Liver (tissue), 9 donors: Measurements from ENCODE around the gene NUP50. TPM values are rescaled to one million over a fixed set of nuclear protein-coding genes. Genes with fewer than 3 reads are reported as not detected.

ENCODE experiments used
- DNase-seq: peaks from one replicate; pipeline ENCODE4 v3.0.0-alpha.2; 2017; ENCODE audit warnings: low spot score
- H3K27ac ChIP-seq, 2 donors: one replicate each; pipeline ENCODE4 v1.7.0; 2013; ENCODE audit warnings: inconsistent platforms in 2 of 2, low read length in 2 of 2, control low read depth in 1 of 2, low read depth in 1 of 2, mild to moderate bottlenecking in 1 of 2
- H3K27me3 ChIP-seq, 4 donors: one replicate each; pipeline versions ENCODE4 v1.6.1 to v1.7.0; 2013; ENCODE audit warnings: low read length in 3 of 4, inconsistent platforms in 1 of 4, mild to moderate bottlenecking in 1 of 4, moderate library complexity in 1 of 4; ENCODE audit not compliant: control insufficient read depth in 4 of 4, insufficient read depth in 4 of 4
- H3K36me3 ChIP-seq, 4 donors: one replicate each; pipeline versions ENCODE4 v1.6.1 to v1.7.0; 2013; ENCODE audit warnings: low read length in 3 of 4, mild to moderate bottlenecking in 3 of 4, low read depth in 1 of 4, moderate library complexity in 1 of 4; ENCODE audit not compliant: control insufficient read depth in 4 of 4, insufficient read depth in 3 of 4
- H3K4me1 ChIP-seq, 4 donors: one replicate each; pipeline versions ENCODE4 v1.6.1 to v1.7.0; 2013; ENCODE audit warnings: low read length in 3 of 4, mild to moderate bottlenecking in 3 of 4, moderate library complexity in 1 of 4; ENCODE audit not compliant: control insufficient read depth in 4 of 4, insufficient read depth in 4 of 4
- H3K4me3 ChIP-seq, 3 donors: one replicate each; pipeline versions ENCODE4 v1.6.1 to v1.7.0; 2013; ENCODE audit warnings: low read length in 3 of 3, control low read depth in 1 of 3, low read depth in 1 of 3, mild to moderate bottlenecking in 1 of 3
- H3K9ac ChIP-seq, 2 donors: one replicate each; pipeline ENCODE4 v1.7.0; 2013; ENCODE audit warnings: low read length in 2 of 2, mild to moderate bottlenecking in 2 of 2, moderate library complexity in 2 of 2, control low read depth in 1 of 2, low read depth in 1 of 2
- H3K9me3 ChIP-seq, 4 donors: one replicate each; pipeline versions ENCODE4 v1.6.1 to v1.7.0; 2013; ENCODE audit warnings: low read length in 3 of 4; ENCODE audit not compliant: control insufficient read depth in 4 of 4
- EGR1 ChIP-seq, 2 donors: IDR thresholded peaks; 2 replicates each; pipeline ENCODE4 v1.6.1; 2016 to 2018; ENCODE audit warnings: antibody characterized with exemption in 2 of 2, low read depth in 2 of 2
- FOXA1 ChIP-seq: IDR thresholded peaks from 2 replicates; pipeline ENCODE4 v1.6.1; 2016; ENCODE audit warnings: antibody characterized with exemption
- FOXA2 ChIP-seq: IDR thresholded peaks from 2 replicates; pipeline ENCODE4 v1.6.1; 2016; ENCODE audit warnings: antibody characterized with exemption
- GABPA ChIP-seq, 2 donors: IDR thresholded peaks in 1 of 2; conservative IDR thresholded peaks in 1 of 2; 2 replicates each; pipeline ENCODE4 v1.6.1; 2016; ENCODE audit warnings: antibody characterized with exemption in 2 of 2, mild to moderate bottlenecking in 1 of 2, moderate library complexity in 1 of 2
- HNF4A ChIP-seq, 2 donors: conservative IDR thresholded peaks; 2 replicates each; pipeline ENCODE4 v1.6.1; 2016; ENCODE audit warnings: antibody characterized with exemption in 2 of 2, mild to moderate bottlenecking in 2 of 2
- HNF4G ChIP-seq: IDR thresholded peaks from 2 replicates; pipeline ENCODE4 v1.6.1; 2016; ENCODE audit warnings: antibody characterized with exemption
- JUND ChIP-seq, 2 donors: IDR thresholded peaks; 2 replicates each; pipeline ENCODE4 v1.6.1; 2016; ENCODE audit warnings: antibody characterized with exemption in 2 of 2
- NR2F2 ChIP-seq: IDR thresholded peaks from 2 replicates; pipeline ENCODE4 v1.6.1; 2016; ENCODE audit warnings: antibody characterized with exemption
- RXRA ChIP-seq, 2 donors: IDR thresholded peaks; 2 replicates each; pipeline ENCODE4 v1.6.1; 2017 to 2018; ENCODE audit warnings: antibody characterized with exemption in 2 of 2, mild to moderate bottlenecking in 1 of 2
- SP1 ChIP-seq: IDR thresholded peaks from 2 replicates; pipeline ENCODE4 v1.6.1; 2018; ENCODE audit warnings: antibody characterized with exemption, mild to moderate bottlenecking
- TAF1 ChIP-seq: conservative IDR thresholded peaks from 2 replicates; pipeline ENCODE4 v1.6.1; 2016; ENCODE audit warnings: antibody characterized with exemption, mild to moderate bottlenecking
- YY1 ChIP-seq: IDR thresholded peaks from 2 replicates; pipeline ENCODE4 v1.6.1; 2016; ENCODE audit warnings: antibody characterized with exemption, mild to moderate bottlenecking
- WGBS: extraction: QIAGEN DNeasy Blood & Tissue Kit; methylation state at CpG from one replicate; pipeline ENCODE4 v1.1.7; 2013; 5-methylcytosine and 5-hydroxymethylcytosine counted together
- polyA plus RNA-seq, 2 donors: library from polyadenylated mRNA; stranded (reverse) in 1 of 2; unstranded in 1 of 2; fragments of 200-250 nt in 1 of 2; fragments of >200 nt in 1 of 2; fragmentation: Nextera tagmentation in 1 of 2; extraction: Ambion mirVana in 1 of 2; gene quantifications; one replicate each; pipeline versions ENCODE4 v1.2.1 to v1.2.3, GENCODE V29; 2013 to 2015
- total RNA-seq, 2 donors: library from RNA; depleted of rRNA; stranded (reverse); fragments of >200 nt; gene quantifications; one replicate each; pipeline ENCODE4 v1.2.3, GENCODE V29; 2014
- TF ChIP-seq, protein P1 (sequence below): fragments of 150-350 bp; IDR thresholded peaks from 2 replicates; pipeline ENCODE4 v1.5.1; 2017; ENCODE audit warnings: improper control_type of control experiment, low read depth, low read length; ENCODE audit not compliant: missing input control
- TF ChIP-seq, protein P2 (sequence below): IDR thresholded peaks from 2 replicates; pipeline ENCODE4 v1.6.1; 2016; ENCODE audit warnings: antibody characterized with exemption, mild to moderate bottlenecking
- TF ChIP-seq, protein P3 (sequence below): IDR thresholded peaks from 2 replicates; pipeline ENCODE4 v1.6.1; 2016; ENCODE audit warnings: antibody characterized with exemption
- TF ChIP-seq, protein P4 (sequence below): IDR thresholded peaks from 2 replicates; pipeline ENCODE4 v1.6.1; 2016; ENCODE audit warnings: antibody characterized with exemption
- TF ChIP-seq, protein P5 (sequence below): IDR thresholded peaks from 2 replicates; pipeline ENCODE4 v1.6.1; 2016; ENCODE audit warnings: antibody characterized with exemption
- donor health status: healthy.
- donor health status: healthy.
- donor health status: healthy.
- donor health status: healthy.
- donor health status: healthy.

NUP50 gene
- total and polyA plus RNA-seq, 4 donors = 8.7 to 48.2 (median 24.8) TPM

DNA sequence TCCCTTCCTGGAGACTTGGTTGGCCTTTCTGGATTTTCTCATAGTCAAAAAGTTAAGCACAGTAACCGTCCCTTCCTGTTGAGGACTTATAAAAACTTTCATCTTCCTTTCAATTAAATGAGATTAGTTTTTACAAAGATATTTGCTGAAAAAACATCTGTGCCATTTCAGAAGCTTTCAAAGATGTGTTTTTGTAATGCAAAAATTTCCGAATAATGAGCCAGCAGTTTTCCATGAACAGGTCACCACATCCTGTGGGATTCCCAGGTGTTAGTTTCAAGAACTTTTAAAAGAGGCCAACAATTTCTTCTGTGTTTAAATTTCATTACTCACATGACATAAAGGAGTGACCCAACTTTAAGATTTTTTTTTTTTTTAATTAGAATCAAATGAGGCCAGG lies 18.0 kb downstream of the NUP50 start (continued):
- TF ChIP-seq, protein P1, sequence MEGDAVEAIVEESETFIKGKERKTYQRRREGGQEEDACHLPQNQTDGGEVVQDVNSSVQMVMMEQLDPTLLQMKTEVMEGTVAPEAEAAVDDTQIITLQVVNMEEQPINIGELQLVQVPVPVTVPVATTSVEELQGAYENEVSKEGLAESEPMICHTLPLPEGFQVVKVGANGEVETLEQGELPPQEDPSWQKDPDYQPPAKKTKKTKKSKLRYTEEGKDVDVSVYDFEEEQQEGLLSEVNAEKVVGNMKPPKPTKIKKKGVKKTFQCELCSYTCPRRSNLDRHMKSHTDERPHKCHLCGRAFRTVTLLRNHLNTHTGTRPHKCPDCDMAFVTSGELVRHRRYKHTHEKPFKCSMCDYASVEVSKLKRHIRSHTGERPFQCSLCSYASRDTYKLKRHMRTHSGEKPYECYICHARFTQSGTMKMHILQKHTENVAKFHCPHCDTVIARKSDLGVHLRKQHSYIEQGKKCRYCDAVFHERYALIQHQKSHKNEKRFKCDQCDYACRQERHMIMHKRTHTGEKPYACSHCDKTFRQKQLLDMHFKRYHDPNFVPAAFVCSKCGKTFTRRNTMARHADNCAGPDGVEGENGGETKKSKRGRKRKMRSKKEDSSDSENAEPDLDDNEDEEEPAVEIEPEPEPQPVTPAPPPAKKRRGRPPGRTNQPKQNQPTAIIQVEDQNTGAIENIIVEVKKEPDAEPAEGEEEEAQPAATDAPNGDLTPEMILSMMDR = no peak

DNA sequence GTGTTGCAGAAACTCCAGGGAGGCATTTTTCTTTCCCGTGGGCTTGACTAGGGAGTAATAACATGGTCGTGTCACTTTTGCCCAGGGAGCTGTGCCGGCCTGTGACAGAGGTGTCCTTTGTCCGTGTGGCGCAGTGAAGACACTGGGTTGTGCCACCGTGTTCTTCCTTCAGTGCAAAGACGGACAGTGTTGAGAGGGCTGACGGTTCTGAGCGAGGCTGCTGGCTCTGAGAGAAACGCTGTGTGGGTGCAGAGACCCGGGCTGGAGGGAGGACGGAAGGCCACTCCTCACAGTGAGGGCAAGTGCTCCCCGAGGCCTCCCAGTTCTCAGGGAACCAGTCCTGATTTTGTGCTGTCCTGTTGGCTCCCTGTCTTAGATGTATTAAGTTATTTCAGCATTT lies 20.2 kb downstream of the NUP50 start:
- H3K27me3 ChIP-seq = no peaks in the 10 kb centered on the region
- no peak overlapping the region for H3K27ac ChIP-seq
- no peaks in the 10 kb centered on the region for H3K9me3 ChIP-seq
- peaks cover 12 to 49% (median 33%) of the 10 kb centered on the region in 4 donors for H3K36me3 ChIP-seq
- H3K9ac ChIP-seq = no peak overlapping the region
- WGBS = 96% methylated on average over 13 of the region's 13 CpGs
- no peak for TF ChIP-seq TAF1
- TF ChIP-seq FOXA2 = no peak
- TF ChIP-seq, protein P2, sequence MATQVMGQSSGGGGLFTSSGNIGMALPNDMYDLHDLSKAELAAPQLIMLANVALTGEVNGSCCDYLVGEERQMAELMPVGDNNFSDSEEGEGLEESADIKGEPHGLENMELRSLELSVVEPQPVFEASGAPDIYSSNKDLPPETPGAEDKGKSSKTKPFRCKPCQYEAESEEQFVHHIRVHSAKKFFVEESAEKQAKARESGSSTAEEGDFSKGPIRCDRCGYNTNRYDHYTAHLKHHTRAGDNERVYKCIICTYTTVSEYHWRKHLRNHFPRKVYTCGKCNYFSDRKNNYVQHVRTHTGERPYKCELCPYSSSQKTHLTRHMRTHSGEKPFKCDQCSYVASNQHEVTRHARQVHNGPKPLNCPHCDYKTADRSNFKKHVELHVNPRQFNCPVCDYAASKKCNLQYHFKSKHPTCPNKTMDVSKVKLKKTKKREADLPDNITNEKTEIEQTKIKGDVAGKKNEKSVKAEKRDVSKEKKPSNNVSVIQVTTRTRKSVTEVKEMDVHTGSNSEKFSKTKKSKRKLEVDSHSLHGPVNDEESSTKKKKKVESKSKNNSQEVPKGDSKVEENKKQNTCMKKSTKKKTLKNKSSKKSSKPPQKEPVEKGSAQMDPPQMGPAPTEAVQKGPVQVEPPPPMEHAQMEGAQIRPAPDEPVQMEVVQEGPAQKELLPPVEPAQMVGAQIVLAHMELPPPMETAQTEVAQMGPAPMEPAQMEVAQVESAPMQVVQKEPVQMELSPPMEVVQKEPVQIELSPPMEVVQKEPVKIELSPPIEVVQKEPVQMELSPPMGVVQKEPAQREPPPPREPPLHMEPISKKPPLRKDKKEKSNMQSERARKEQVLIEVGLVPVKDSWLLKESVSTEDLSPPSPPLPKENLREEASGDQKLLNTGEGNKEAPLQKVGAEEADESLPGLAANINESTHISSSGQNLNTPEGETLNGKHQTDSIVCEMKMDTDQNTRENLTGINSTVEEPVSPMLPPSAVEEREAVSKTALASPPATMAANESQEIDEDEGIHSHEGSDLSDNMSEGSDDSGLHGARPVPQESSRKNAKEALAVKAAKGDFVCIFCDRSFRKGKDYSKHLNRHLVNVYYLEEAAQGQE = no peak
- TF ChIP-seq FOXA1 = no peak
- no peak for TF ChIP-seq GABPA (IDR thresholded peaks at IDR 0.05 in 1 of 2, conservative IDR thresholded peaks at IDR 0.05 in 1 of 2)
- TF ChIP-seq EGR1 (IDR thresholded peaks at IDR 0.05; ENCODE audit: low read depth in 2 of 2) = no peak
- H3K4me1 ChIP-seq = peaks cover 0 to 3% (median 0%) of the 10 kb centered on the region in 4 donors
- DNase-seq = no peak
- H3K4me3 ChIP-seq = no peak overlapping the region

DNA sequence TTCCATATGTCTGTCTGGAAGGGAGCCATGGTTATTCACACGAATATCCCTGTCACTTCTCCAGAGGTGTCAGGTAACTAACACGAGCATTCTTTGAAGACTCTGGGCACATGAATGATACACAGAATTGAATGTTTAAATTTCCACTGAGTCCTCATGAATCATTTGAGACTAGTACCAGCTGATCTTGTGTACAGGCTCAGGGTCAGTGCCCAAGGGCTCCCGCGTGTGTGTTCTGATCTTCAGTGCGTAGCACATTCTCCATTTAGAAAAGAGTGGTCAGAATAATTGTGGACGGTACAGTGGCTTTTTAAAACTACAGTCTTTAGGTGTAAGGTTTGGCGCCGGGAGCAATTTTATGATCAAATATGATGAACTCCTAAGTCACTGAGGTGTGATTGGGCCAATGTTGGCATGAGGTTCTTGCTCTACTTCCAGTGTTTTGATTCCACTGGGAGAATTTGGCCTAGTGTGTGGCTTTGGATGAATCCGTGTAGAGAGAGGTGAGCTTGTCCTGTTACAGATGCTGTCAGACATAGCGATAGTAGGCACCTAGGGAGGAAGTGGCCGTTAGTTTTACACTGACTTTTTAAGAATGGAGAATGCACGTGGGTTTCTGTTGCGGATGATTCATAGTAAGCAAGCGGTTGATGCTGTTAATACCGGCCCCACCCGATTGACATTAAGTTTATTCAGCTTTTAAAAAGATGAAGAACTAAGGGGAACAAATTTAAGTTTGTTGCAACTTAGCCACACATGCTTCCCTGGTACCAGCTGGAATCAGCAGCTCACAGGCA lies 22.2 kb downstream of the NUP50 start:
- Histone ChIP-seq H3K4me1 (no peaks in the 10 kb centered on the region), H3K36me3 (peaks cover 12 to 41% (median 30%) of the 10 kb centered on the region in 4 donors), H3K27me3 (no peaks in the 10 kb centered on the region), H3K9ac (no peak overlapping the region), H3K27ac (no peak overlapping the region), H3K9me3 (no peaks in the 10 kb centered on the region), H3K4me3 (no peak overlapping the region)
- no peak for DNase-seq
- 90% methylated on average over 16 of the region's 16 CpGs for WGBS
- TF ChIP-seq FOXA2 (no peak), NR2F2 (no peak), YY1 (no peak), HNF4G (no peak), SP1 (no peak), TAF1 (no peak), RXRA (IDR thresholded peaks at IDR 0.05) (no peak), HNF4A (conservative IDR thresholded peaks at IDR 0.05) (no peak), JUND (IDR thresholded peaks at IDR 0.05) (no peak), FOXA1 (no peak)
- TF ChIP-seq, protein P3, sequence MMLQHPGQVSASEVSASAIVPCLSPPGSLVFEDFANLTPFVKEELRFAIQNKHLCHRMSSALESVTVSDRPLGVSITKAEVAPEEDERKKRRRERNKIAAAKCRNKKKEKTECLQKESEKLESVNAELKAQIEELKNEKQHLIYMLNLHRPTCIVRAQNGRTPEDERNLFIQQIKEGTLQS = no peak
- TF ChIP-seq, protein P1 = no peak
- TF ChIP-seq, protein P4, sequence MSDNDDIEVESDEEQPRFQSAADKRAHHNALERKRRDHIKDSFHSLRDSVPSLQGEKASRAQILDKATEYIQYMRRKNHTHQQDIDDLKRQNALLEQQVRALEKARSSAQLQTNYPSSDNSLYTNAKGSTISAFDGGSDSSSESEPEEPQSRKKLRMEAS = no peak
- TF ChIP-seq, protein P5, sequence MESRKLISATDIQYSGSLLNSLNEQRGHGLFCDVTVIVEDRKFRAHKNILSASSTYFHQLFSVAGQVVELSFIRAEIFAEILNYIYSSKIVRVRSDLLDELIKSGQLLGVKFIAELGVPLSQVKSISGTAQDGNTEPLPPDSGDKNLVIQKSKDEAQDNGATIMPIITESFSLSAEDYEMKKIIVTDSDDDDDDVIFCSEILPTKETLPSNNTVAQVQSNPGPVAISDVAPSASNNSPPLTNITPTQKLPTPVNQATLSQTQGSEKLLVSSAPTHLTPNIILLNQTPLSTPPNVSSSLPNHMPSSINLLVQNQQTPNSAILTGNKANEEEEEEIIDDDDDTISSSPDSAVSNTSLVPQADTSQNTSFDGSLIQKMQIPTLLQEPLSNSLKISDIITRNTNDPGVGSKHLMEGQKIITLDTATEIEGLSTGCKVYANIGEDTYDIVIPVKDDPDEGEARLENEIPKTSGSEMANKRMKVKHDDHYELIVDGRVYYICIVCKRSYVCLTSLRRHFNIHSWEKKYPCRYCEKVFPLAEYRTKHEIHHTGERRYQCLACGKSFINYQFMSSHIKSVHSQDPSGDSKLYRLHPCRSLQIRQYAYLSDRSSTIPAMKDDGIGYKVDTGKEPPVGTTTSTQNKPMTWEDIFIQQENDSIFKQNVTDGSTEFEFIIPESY = no peak
